Calu3 (cell line): ENCODE measurements around the gene ACP4. TPM values are rescaled to one million over a fixed set of nuclear protein-coding genes. Genes with fewer than 3 reads are reported as not detected.
"Not testable (repeated sequence)": the region's sequence is repeated elsewhere in the genome, so short reads cannot be mapped to it uniquely, and the experiment has no call there.

Source experiments
- BruUV-seq: library from RNA; stranded (reverse); fragments of 400-500 nt; replicated peaks from 2 replicates; lab custom pipeline; 2021; lab: Mats Ljungman, UMichigan
- CTCF ChIA-PET: fragments of 300-600 bp; sonication (Branson Sonifier 250); formaldehyde crosslinking; loops from one replicate; lab custom pipeline; 2022; ENCODE audit warnings: antibody characterized with exemption; lab: Charles Lee
- DNase-seq: peaks from one replicate; pipeline ENCODE4 v3.0.0; 2022
- H3K27ac Mint-ChIP-seq: one replicate; pipeline ENCODE4 v1.8.0; 2022; ENCODE audit warnings: mixed read lengths; ENCODE audit not compliant: unreplicated experiment
- H3K27me3 Mint-ChIP-seq: one replicate; pipeline ENCODE4 v1.8.0; 2022; ENCODE audit warnings: mixed read lengths; ENCODE audit not compliant: unreplicated experiment
- H3K36me3 Mint-ChIP-seq: one replicate; pipeline ENCODE4 v1.8.0; 2022; ENCODE audit warnings: mild to moderate bottlenecking, moderate library complexity, mixed read lengths; ENCODE audit not compliant: insufficient read depth, unreplicated experiment
- H3K4me1 Mint-ChIP-seq: one replicate; pipeline ENCODE4 v1.8.0; 2022; ENCODE audit warnings: mild to moderate bottlenecking, low read depth, mixed read lengths; ENCODE audit not compliant: unreplicated experiment
- H3K4me3 Mint-ChIP-seq: one replicate; pipeline ENCODE4 v1.8.0; 2022; ENCODE audit warnings: mild to moderate bottlenecking, low read depth, moderate library complexity, mixed read lengths; ENCODE audit not compliant: unreplicated experiment
- H3K9me3 Mint-ChIP-seq: one replicate; pipeline ENCODE4 v1.8.0; 2022; ENCODE audit warnings: low read depth, mixed read lengths; ENCODE audit not compliant: unreplicated experiment
- CTCF ChIP-seq: fragments of 200-600 bp; IDR thresholded peaks from one replicate; pipeline ENCODE4 v1.8.0; 2022; ENCODE audit warnings: antibody characterized with exemption; ENCODE audit not compliant: unreplicated experiment
- intact Hi-C: fragments of 100-400 bp; cut with micrococcal nuclease; formaldehyde crosslinking; loops from one replicate; pipeline ENCODE4 v1.10.0; 2022; ENCODE audit not compliant: unreplicated experiment
- total RNA-seq: library from RNA; stranded (reverse); gene quantifications from 2 replicates; pipeline ENCODE4 v1.2.3, GENCODE V29; 2022

ACP4 gene
- total RNA-seq, 1 experiment from 2014 or later = not detected

- intact Hi-C loops = no loop called here
- no peak overlapping the region for H3K4me3 Mint-ChIP-seq
- peaks cover 59% of the 10 kb centered on the region for H3K27me3 Mint-ChIP-seq
- no peak for DNase-seq
- CTCF ChIA-PET = no interaction called here
- H3K27ac Mint-ChIP-seq = no peak overlapping the region
- BruUV-seq = no TSS peak
- H3K9me3 Mint-ChIP-seq = no peaks in the 10 kb centered on the region
- no peak for TF ChIP-seq CTCF
- peaks cover under 1% of the 10 kb centered on the region for H3K36me3 Mint-ChIP-seq
- peaks cover 9% of the 10 kb centered on the region for H3K4me1 Mint-ChIP-seq
Measured at GRCh38 chr19:50768277-50768676, 21.9 kb upstream of the ACP4 start.

- intact Hi-C loops, H3K4me3 Mint-ChIP-seq, CTCF ChIA-PET, BruUV-seq, H3K27ac Mint-ChIP-seq, DNase-seq, H3K4me1 Mint-ChIP-seq, H3K36me3 Mint-ChIP-seq, H3K9me3 Mint-ChIP-seq: not testable (repeated sequence)
- peaks cover 63% of the 10 kb centered on the region for H3K27me3 Mint-ChIP-seq
Measured at GRCh38 chr19:50770164-50770563, 20.1 kb upstream of the ACP4 start, which contains the start of gene GPR32. GPR32 (plus strand) TSS chr19:50770464; CDS start chr19:50770601, 137 bp downstream.

- no peaks in the 10 kb centered on the region for H3K9me3 Mint-ChIP-seq
- BruUV-seq = no TSS peak
- CTCF ChIA-PET = interaction anchor here (1.0 kb wide), 1 partner anchor 40 kb away, joined by 4 read pairs; no protein-coding TSS in a partner anchor
- intact Hi-C loops = no loop called here
- no peak overlapping the region for H3K27ac Mint-ChIP-seq
- peaks cover 63% of the 10 kb centered on the region for H3K27me3 Mint-ChIP-seq
- H3K4me3 Mint-ChIP-seq = no peak overlapping the region
- no peak for DNase-seq
- no peak for TF ChIP-seq CTCF
- H3K36me3 Mint-ChIP-seq = peaks cover 5% of the 10 kb centered on the region
- H3K4me1 Mint-ChIP-seq = peaks cover 9% of the 10 kb centered on the region
Measured at GRCh38 chr19:50770888-50771287, 19.3 kb upstream of the ACP4 start.

- CTCF ChIA-PET = no interaction called here
- intact Hi-C loops = no loop called here
Measured at GRCh38 chr19:50772476-50772875, 17.7 kb upstream of the ACP4 start.

GRCh38 chr19:50772912-50773311, 17.3 kb upstream of the ACP4 start:
- H3K4me1 Mint-ChIP-seq = peaks cover 10% of the 10 kb centered on the region
- BruUV-seq, intact Hi-C loops, H3K4me3 Mint-ChIP-seq, H3K36me3 Mint-ChIP-seq, H3K9me3 Mint-ChIP-seq, H3K27ac Mint-ChIP-seq, CTCF ChIA-PET, DNase-seq: not testable (repeated sequence)
- peaks cover 63% of the 10 kb centered on the region for H3K27me3 Mint-ChIP-seq

More at GRCh38 chr19:50772476-50772875, 17.7 kb upstream of the ACP4 start:
- TF ChIP-seq CTCF = no peak
- Mint-ChIP-seq H3K27me3 (peaks cover 63% of the 10 kb centered on the region), H3K27ac (no peak overlapping the region), H3K4me1 (peaks cover 9% of the 10 kb centered on the region), H3K36me3 (peaks cover 5% of the 10 kb centered on the region), H3K4me3 (no peak overlapping the region), H3K9me3 (peaks cover 3% of the 10 kb centered on the region)
- no TSS peak for BruUV-seq
- no peak for DNase-seq

- intact Hi-C loops, CTCF ChIA-PET, DNase-seq, BruUV-seq, H3K36me3 Mint-ChIP-seq, H3K9me3 Mint-ChIP-seq, H3K4me3 Mint-ChIP-seq, H3K27ac Mint-ChIP-seq: not testable (repeated sequence)
- Mint-ChIP-seq H3K4me1 (peaks cover 16% of the 10 kb centered on the region), H3K27me3 (peaks cover 63% of the 10 kb centered on the region)
Measured at GRCh38 chr19:50773454-50773853, 16.8 kb upstream of the ACP4 start.
